ENCODE data around the gene ZNF554. TPM values are rescaled to one million over a fixed set of nuclear protein-coding genes. Genes with fewer than 3 reads are reported as not detected.

The ZNF554 gene
- total RNA-seq, 1 experiment from 2014 or later, result 1.7 TPM

DNA sequence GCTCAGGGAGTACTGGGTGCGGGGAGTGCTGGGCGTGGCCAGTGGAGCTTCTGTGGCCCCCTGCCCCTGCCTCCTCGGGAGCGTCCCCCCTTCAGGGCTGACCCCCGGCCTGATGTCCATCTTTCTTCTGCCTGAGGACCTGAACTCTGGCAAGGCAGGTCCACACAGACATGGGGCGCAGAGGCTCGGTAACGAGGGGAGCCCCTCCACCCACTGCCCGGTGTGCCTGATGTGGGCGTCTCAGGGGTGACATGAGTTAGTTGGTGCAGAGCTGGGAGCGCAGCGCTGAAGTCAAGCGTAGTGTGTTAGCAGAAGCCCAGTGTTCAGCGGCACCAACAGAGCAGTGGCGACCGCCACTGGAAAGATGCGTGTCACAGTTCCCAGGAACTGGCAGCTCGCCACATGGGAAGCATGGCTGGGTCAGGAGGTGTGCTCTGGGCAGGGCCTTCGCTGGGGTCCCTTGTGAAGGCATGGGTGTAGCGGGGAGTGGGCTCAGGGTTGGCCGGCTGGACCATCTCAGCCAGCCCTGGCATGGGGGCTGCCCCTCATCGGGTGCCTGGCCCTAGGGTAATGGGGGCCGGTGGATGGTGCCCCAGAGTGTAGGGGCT, 22.9 kb upstream of the ZNF554 start:
- DNase-seq (ENCODE audit: low read depth in 1 of 2, low spot score in 2 of 2), result no peak
- Histone ChIP-seq H3K9me3 (replicated peaks) (no peaks in the 10 kb centered on the region), H3K27ac (no peak overlapping the region), H3K4me1 (replicated peaks) (no peaks in the 10 kb centered on the region), H3K4me3 (no peak overlapping the region), H3K27me3 (replicated peaks) (no peaks in the 10 kb centered on the region), H3K36me3 (peaks cover 83% of the 10 kb centered on the region)

DNA sequence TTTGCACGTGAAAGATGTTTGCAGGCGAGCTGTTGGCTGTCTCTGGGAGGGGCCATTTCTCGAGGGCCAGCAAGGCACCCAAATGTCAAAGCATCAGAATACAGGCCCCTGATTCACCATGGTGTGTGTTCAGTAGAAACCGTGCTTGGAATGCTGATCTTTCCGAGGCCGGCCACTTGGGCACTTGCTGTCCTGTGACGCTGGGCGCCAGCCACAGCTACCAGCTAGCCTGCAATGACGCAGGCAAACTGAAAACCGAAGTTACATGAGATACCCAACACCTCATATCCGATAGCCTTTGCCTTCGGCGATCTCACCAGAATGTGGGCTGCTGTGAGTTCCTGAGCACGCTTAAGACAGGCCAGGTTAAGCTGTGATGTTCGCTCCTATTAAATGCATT, 22.4 kb upstream of the ZNF554 start:
- no peak overlapping the region for H3K27ac ChIP-seq
- no peaks in the 10 kb centered on the region for H3K9me3 ChIP-seq (replicated peaks)
- H3K27me3 ChIP-seq (replicated peaks), result no peaks in the 10 kb centered on the region
- no peak for DNase-seq (ENCODE audit: low read depth in 1 of 2, low spot score in 2 of 2)
- H3K36me3 ChIP-seq, result peaks cover 84% of the 10 kb centered on the region
- no peaks in the 10 kb centered on the region for H3K4me1 ChIP-seq (replicated peaks)
- H3K4me3 ChIP-seq, result no peak overlapping the region

DNA sequence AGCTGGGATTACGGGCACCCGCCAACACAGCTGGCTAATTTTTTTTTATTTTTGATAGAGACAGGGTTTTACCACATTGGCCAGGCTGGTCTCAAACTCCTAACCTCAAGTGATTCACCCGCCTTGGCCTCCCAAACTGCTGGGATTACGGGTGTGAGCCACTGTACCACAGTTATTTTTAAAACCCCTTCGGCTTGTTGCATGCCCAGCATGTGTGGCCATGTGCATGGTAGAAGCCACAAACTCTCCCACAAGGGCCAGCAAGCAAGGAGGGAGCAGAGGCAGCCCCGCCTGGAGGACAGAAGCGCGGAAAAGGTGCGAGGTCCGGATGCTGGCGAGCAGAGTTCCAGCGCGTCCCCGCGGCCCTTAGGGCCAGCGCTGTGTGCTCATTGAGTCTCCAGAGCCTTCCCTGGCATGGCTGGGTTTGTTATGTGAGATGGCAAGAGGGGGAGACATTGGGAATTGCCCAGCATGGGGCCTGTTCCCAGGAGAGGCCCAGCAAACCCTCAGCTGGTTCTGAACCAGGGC, 21.4 kb upstream of the ZNF554 start:
- no peak for DNase-seq (ENCODE audit: low read depth in 1 of 2, low spot score in 2 of 2)
- no peaks in the 10 kb centered on the region for H3K9me3 ChIP-seq (replicated peaks)
- peaks cover 91% of the 10 kb centered on the region for H3K36me3 ChIP-seq
- H3K4me3 ChIP-seq, result no peak overlapping the region
- H3K27ac ChIP-seq, result no peak overlapping the region
- H3K27me3 ChIP-seq (replicated peaks), result no peaks in the 10 kb centered on the region
- no peaks in the 10 kb centered on the region for H3K4me1 ChIP-seq (replicated peaks)

DNA sequence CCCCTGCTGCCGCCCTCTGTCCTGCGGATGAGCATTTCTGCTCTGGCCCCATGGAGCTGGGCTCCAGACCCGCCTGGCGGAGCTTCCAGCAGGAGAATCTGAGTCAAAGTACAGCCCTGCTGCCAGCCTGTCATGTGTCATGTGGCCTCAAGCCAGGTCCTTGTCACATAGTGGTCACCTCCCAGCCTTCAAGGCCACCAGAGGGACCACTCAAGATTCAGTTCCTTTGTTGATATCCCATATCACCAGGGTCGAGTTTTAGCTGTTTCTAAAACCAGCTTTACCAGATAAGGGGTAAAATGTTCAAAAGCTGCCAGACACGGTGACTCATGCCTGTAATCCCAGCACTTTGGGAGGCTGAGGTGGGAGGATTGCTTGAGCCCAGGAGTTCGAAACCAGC, 20.9 kb upstream of the ZNF554 start:
- Histone ChIP-seq H3K4me1 (replicated peaks) (no peaks in the 10 kb centered on the region), H3K4me3 (no peak overlapping the region), H3K9me3 (replicated peaks) (no peaks in the 10 kb centered on the region), H3K27me3 (replicated peaks) (no peaks in the 10 kb centered on the region), H3K36me3 (peaks cover 86% of the 10 kb centered on the region), H3K27ac (no peak overlapping the region)
- DNase-seq (ENCODE audit: low read depth in 1 of 2, low spot score in 2 of 2), result no peak

DNA sequence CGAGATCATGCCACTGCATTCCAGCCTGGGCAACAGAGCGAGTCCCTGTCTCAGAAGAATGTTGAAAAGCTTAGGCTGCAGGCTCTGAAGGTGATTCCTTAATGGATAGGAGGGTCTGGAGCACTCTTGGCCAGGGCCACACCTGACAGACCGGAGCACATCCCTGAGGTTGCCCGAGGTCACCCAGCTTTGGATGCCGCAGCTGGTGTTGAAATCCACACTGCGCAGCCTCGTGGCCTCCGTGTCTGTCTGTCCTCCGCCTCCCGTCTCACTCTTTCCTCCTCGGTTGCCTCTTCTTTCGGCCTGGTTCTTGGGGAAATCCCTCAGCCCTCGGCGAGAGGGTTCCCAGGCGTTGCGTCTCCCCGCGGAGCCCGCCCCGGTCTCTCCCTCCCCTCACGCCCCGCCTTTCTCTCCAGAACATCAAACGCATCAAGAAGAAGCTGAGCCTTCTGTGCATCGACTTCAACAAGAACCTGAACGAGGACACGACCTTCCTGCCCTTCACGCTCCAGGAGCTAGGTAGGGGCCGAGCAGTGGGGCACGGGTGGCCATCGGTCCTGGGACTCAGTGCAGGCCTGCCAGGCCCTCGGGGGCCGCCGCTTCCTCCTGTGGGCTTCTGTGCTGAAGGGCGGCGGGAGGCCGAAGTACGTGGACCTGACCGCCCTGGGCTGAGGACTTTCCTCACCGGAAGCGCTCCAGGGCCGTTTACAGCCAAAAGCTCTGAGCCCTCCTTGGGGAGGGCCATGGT, 20.2 kb upstream of the ZNF554 start:
- no peaks in the 10 kb centered on the region for H3K4me1 ChIP-seq (replicated peaks)
- H3K4me3 ChIP-seq, result no peak overlapping the region
- H3K36me3 ChIP-seq, result peaks cover 79% of the 10 kb centered on the region
- H3K27ac ChIP-seq, result no peak overlapping the region
- no peaks in the 10 kb centered on the region for H3K9me3 ChIP-seq (replicated peaks)
- H3K27me3 ChIP-seq (replicated peaks), result no peaks in the 10 kb centered on the region
- no peak for DNase-seq (ENCODE audit: low read depth in 1 of 2, low spot score in 2 of 2)

DNA sequence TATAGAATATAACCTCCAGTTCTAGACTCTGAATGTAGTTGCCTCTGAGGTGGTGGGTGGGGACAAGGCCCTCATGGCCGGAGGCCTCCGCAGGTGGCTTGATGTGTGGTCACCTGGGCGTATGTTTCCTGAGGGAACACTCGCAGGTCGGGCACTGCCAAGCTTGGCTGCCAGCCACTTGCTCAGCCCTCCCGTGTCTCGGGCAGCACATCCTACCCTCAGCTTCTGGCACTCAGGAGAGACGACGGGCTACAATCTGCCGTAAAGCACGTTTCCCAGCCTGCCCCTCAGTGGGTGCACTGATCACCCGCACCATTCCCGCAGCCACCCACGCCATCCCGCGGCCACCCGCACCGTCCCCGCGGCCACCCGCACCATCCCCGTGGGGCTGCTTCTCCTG, 19.2 kb upstream of the ZNF554 start:
- Histone ChIP-seq H3K4me3 (no peak overlapping the region), H3K27ac (no peak overlapping the region), H3K27me3 (replicated peaks) (no peaks in the 10 kb centered on the region), H3K9me3 (replicated peaks) (no peaks in the 10 kb centered on the region), H3K4me1 (replicated peaks) (no peaks in the 10 kb centered on the region), H3K36me3 (peaks cover 77% of the 10 kb centered on the region)
- DNase-seq (ENCODE audit: low read depth in 1 of 2, low spot score in 2 of 2), result no peak

DNA sequence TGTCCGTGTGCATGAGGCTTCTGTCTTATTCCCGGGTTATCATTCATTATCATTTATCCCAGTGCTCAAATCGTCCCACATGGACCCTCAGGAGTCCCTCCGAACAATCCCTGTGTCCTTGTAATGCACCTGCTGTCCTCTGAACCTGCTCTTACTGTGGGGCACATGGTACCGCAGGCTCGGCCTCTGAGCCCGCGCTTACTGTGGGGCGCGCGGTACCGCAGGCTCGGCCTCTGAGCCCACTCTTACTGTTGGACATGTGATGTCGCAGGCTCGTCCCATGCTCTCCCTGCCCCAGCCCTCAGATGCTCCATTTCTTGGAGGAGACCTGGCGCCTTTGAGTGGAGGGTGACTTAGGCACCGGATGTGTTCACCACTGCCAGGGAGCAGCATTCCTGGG, 16.8 kb upstream of the ZNF554 start:
- Histone ChIP-seq H3K27me3 (replicated peaks) (no peaks in the 10 kb centered on the region), H3K4me3 (no peak overlapping the region), H3K4me1 (replicated peaks) (no peaks in the 10 kb centered on the region), H3K9me3 (replicated peaks) (no peaks in the 10 kb centered on the region), H3K27ac (no peak overlapping the region), H3K36me3 (peaks cover 75% of the 10 kb centered on the region)
- no peak for DNase-seq (ENCODE audit: low read depth in 1 of 2, low spot score in 2 of 2)

DNA sequence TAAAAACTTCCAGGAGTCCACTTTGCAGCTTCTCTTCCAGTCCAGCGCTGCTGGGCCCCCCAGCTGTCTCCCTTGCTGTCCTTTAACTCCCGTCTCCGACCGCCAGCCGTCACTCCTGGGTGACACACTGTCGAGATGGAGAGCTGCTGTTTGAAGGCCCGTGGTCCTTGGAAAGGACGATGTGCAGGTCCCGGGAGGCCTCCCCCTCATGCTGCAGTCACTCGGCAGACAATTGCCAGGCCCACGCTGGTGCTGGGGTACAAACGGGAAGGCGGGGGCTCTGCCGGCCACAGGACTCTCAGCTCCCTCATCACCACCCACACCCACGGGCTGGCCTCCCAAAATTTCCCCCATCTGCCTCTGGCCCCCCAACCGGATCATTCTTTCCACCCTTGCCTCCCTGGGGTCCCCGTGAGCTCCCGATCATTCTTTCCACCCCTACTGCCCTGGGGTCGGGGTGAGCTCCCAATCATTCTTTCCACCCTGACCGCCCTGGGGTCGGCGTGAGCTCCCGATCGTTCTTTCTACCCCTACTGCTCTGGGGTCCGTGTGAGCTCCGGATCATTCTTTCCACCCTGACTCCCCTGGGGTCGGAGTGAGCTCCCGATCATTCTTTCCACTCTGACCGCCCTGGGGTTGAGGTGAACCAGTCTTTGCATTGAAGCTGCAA, 16.0 kb upstream of the ZNF554 start:
- Histone ChIP-seq H3K4me3 (no peak overlapping the region), H3K27ac (no peak overlapping the region), H3K27me3 (replicated peaks) (no peaks in the 10 kb centered on the region), H3K4me1 (replicated peaks) (no peaks in the 10 kb centered on the region), H3K9me3 (replicated peaks) (no peaks in the 10 kb centered on the region), H3K36me3 (peaks cover 74% of the 10 kb centered on the region)
- DNase-seq (ENCODE audit: low read depth in 1 of 2, low spot score in 2 of 2), result no peak

DNA sequence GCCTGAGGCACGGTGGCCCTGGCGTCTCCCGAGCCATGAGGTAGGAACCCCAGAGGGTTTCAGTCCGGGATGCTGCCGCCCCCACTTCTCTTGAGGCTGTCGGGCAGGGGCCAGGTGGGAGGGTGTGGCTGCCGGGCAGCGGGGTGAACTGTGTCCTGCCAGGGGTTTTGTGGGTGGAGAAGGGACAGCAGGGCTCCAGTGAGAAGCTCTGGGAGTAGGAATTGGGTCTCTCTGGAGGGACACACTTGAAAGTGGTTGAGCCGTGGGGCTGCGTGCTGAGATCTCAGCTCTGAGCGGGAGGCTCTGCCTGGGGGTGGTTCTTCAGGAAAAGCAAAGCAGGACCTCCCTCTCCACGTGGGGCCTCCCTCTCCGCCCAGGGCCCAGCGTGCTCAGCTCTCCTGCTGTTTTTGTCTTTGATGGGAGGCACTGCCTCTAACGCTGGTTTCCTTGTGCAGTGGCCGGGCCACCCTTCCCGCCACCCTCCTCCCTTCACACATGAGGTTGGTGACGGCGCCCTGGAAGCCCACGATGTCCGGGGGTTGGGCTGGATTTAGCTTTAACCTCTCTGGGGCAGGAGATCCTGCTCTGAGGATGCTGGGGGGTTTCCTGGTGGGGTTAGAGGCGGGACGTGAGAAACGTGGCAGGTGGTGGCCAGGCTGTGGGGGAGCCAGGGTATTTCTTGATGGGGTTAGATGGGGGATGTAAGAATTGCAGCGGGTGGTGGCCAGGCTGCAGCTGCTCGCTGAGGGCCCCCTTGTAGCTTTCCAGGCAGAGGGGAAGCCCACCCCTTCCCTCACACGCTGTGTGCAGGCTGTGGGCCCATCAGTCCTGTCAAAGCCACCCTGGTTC, 15.3 kb upstream of the ZNF554 start:
- Histone ChIP-seq H3K27me3 (replicated peaks) (no peaks in the 10 kb centered on the region), H3K36me3 (peaks cover 74% of the 10 kb centered on the region), H3K27ac (no peak overlapping the region), H3K4me3 (no peak overlapping the region), H3K4me1 (replicated peaks) (no peaks in the 10 kb centered on the region), H3K9me3 (replicated peaks) (no peaks in the 10 kb centered on the region)
- DNase-seq (ENCODE audit: low read depth in 1 of 2, low spot score in 2 of 2), result no peak

DNA sequence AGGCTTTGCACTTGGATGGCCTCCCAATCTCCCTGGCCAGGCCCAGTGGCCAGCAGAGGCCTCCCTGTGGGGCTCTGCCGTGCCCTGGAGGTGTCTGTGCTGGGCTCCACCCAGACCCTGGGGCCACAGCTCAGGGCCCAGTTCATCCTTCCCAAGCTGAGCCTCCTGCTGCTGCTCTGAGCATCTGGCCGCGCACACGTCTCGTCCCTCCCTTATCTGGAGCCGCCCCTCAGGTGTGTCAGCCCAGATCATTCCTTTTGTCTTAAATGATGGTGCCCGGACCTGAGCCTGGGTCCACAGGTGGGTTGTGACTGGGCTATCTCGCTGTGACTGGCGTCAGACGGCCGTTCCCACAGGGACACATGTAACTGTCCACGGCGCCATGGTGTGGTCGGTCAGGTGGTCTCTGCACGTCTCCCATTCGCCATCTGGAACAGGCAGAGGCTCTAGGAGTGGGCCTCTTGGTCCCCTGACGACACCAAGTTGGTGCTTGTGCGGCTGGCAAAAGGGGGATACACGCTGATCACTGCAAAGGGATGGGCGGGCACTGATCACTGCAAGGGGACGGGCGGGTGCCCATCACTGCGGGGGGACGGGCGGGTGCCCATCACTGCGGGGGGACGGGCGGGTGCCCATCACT, 14.3 kb upstream of the ZNF554 start:
- no peak overlapping the region for H3K4me3 ChIP-seq
- H3K27ac ChIP-seq, result no peak overlapping the region
- H3K4me1 ChIP-seq (replicated peaks), result no peaks in the 10 kb centered on the region
- no peaks in the 10 kb centered on the region for H3K27me3 ChIP-seq (replicated peaks)
- H3K36me3 ChIP-seq, result peaks cover 76% of the 10 kb centered on the region
- DNase-seq (ENCODE audit: low read depth in 1 of 2, low spot score in 2 of 2), result no peak
- no peaks in the 10 kb centered on the region for H3K9me3 ChIP-seq (replicated peaks)

DNA sequence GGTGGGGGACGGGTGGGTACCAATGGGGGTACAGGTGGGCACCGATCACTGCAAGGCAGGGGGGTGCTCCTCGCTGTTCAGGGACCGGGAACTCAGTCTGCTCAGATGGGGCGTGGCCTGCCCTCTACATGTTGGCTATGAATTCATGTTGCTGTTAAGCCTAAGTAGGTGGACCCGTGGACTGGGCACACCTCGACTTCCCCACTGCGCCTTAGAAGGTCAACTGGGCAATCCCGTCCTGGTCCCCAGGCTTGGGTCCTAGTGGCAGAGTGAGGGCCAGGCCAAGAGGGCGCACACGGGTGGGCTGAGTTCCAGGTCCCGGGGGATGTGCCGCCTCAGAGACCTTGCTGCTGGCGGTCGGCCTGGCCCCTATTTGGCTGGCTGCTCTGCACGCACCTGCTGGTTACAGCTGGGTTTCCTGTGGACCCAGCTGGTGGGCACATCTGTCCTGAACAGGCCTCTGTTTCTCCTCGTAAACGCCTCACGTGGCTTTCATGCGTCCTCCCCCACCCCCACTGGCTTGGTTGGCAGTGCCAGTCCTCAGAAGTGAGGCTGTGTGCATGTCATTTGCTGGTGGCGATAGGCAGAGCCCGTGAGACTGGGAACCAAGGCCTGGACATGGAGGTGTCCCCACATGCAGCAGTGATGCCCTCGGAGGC, 13.5 kb upstream of the ZNF554 start:
- peaks cover 74% of the 10 kb centered on the region for H3K36me3 ChIP-seq
- no peak overlapping the region for H3K27ac ChIP-seq

DNA sequence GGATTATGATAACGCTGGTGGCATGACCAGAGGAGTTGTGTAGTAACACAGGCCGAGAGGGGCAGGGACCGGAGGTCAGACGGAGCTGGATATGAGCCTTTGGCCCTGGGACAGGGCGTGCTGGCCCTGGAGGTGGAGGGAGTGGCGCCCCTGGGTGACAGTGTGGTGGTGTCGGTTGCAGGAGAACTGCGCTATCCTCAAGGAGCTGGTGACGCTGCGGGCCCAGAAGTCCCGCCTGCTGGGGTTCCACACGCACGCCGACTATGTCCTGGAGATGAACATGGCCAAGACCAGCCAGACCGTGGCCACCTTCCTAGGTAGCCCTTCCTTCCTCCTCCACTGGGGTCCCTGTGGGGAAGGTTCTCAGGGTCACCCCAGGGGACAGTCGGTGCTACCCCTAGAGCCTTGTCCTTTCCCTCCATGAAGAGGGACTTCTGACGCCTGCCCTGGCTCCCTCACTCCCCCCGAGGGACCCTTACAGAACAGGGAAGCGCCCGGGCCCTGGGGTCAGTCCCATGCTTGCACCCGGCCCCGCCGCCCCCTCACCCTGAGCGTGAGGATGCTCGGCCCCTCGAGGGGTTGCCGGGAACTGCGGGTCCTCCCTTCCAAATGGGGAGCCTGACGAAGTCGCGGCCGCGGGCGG, 12.8 kb upstream of the ZNF554 start:
- Histone ChIP-seq H3K4me1 (replicated peaks) (no peaks in the 10 kb centered on the region), H3K4me3 (no peak overlapping the region), H3K9me3 (replicated peaks) (no peaks in the 10 kb centered on the region), H3K27me3 (replicated peaks) (no peaks in the 10 kb centered on the region), H3K27ac (no peak overlapping the region), H3K36me3 (peaks cover 71% of the 10 kb centered on the region)
- DNase-seq (ENCODE audit: low read depth in 1 of 2, low spot score in 2 of 2), result no peak

More for the DNA sequence above, 13.5 kb upstream of the ZNF554 start:
- no peak overlapping the region for H3K4me3 ChIP-seq
- DNase-seq (ENCODE audit: low read depth in 1 of 2, low spot score in 2 of 2), result no peak
- H3K27me3 ChIP-seq (replicated peaks), result no peaks in the 10 kb centered on the region
- H3K9me3 ChIP-seq (replicated peaks), result no peaks in the 10 kb centered on the region
- H3K4me1 ChIP-seq (replicated peaks), result no peaks in the 10 kb centered on the region

All from SJSA1 (cell line).